ENCODE results near the gene ENTREP3. TPM values are rescaled to one million over a fixed set of nuclear protein-coding genes. Genes with fewer than 3 reads are reported as not detected.
A peak's percentile ranks its signal among the peaks of the same experiment; 100 is the strongest.
"Not testable (repeated sequence)": the region's sequence is repeated elsewhere in the genome, so short reads cannot be mapped to it uniquely, and the experiment has no call there.

ENTREP3 gene
- total RNA-seq, 1 donor from 2014 or later, result 51.9 TPM

GRCh38 chr1:155219592-155220031 lies 35.7 kb downstream of the ENTREP3 start:
- no peaks in the 10 kb centered on the region for H3K9me3 Mint-ChIP-seq
- peaks cover 2% of the 10 kb centered on the region for H3K36me3 Mint-ChIP-seq
- no peak for DNase-seq (ENCODE audit: low spot score in 2 of 2, unreplicated experiment in 2 of 2)
- peaks cover 22% of the 10 kb centered on the region for H3K4me1 Mint-ChIP-seq
- peak overlapping the region; percentile 47 for H3K4me3 Mint-ChIP-seq
- H3K27ac Mint-ChIP-seq, result peak overlapping the region; percentile 43
- H3K27me3 Mint-ChIP-seq (ENCODE audit: low read depth), result no peaks in the 10 kb centered on the region
- TF ChIP-seq CTCF (IDR thresholded peaks at IDR 0.05; ENCODE audit: unreplicated experiment), result no peak

- peak overlapping the region; percentile 43 for H3K27ac Mint-ChIP-seq
- H3K4me1 Mint-ChIP-seq, result peaks cover 16% of the 10 kb centered on the region
- DNase-seq (ENCODE audit: low spot score in 2 of 2, unreplicated experiment in 2 of 2), result no peak
- H3K9me3 Mint-ChIP-seq, result no peaks in the 10 kb centered on the region
- peak overlapping the region; percentile 47 for H3K4me3 Mint-ChIP-seq
- no peak for TF ChIP-seq CTCF (IDR thresholded peaks at IDR 0.05; ENCODE audit: unreplicated experiment)
- H3K36me3 Mint-ChIP-seq, result peaks cover 2% of the 10 kb centered on the region
- no peaks in the 10 kb centered on the region for H3K27me3 Mint-ChIP-seq (ENCODE audit: low read depth)
These were observed 36.3 kb downstream of the ENTREP3 start for GRCh38 chr1:155218854-155219591.

GRCh38 chr1:155214702-155215101 lies 40.6 kb downstream of the ENTREP3 start:
- not testable (repeated sequence) for H3K4me3 Mint-ChIP-seq; H3K27me3 Mint-ChIP-seq (ENCODE audit: low read depth); H3K27ac Mint-ChIP-seq; H3K9me3 Mint-ChIP-seq; H3K36me3 Mint-ChIP-seq; DNase-seq (ENCODE audit: low spot score in 2 of 2, unreplicated experiment in 2 of 2)
- H3K4me1 Mint-ChIP-seq, result peaks cover 18% of the 10 kb centered on the region

GRCh38 chr1:155212051-155212440 lies 43.2 kb downstream of the ENTREP3 start:
- DNase-seq (ENCODE audit: low spot score in 2 of 2, unreplicated experiment in 2 of 2); H3K27me3 Mint-ChIP-seq (ENCODE audit: low read depth); H3K9me3 Mint-ChIP-seq; H3K4me3 Mint-ChIP-seq; H3K27ac Mint-ChIP-seq; H3K36me3 Mint-ChIP-seq: not testable (repeated sequence)
- peaks cover 20% of the 10 kb centered on the region for H3K4me1 Mint-ChIP-seq

- H3K4me1 Mint-ChIP-seq, result peaks cover 24% of the 10 kb centered on the region
- H3K27me3 Mint-ChIP-seq (ENCODE audit: low read depth); H3K36me3 Mint-ChIP-seq; H3K4me3 Mint-ChIP-seq; H3K9me3 Mint-ChIP-seq; H3K27ac Mint-ChIP-seq; DNase-seq (ENCODE audit: low spot score in 2 of 2, unreplicated experiment in 2 of 2): not testable (repeated sequence)
These were observed 43.8 kb downstream of the ENTREP3 start for GRCh38 chr1:155211381-155212050.

GRCh38 chr1:155210314-155211104 lies 44.8 kb downstream of the ENTREP3 start:
- Mint-ChIP-seq H3K4me1 (peaks cover 24% of the 10 kb centered on the region), H3K9me3 (no peaks in the 10 kb centered on the region), H3K27ac (no peak overlapping the region), H3K27me3 (ENCODE audit: low read depth) (no peaks in the 10 kb centered on the region), H3K36me3 (peaks cover 4% of the 10 kb centered on the region), H3K4me3 (peak overlapping the region; percentile 34)
- no peak for DNase-seq (ENCODE audit: low spot score in 2 of 2, unreplicated experiment in 2 of 2)
- no peak for TF ChIP-seq CTCF (IDR thresholded peaks at IDR 0.05; ENCODE audit: unreplicated experiment)

- DNase-seq (ENCODE audit: low spot score in 2 of 2, unreplicated experiment in 2 of 2), result no peak
- H3K9me3 Mint-ChIP-seq, result no peaks in the 10 kb centered on the region
- peaks cover 2% of the 10 kb centered on the region for H3K36me3 Mint-ChIP-seq
- peak overlapping the region; percentile 90 for H3K27ac Mint-ChIP-seq
- H3K27me3 Mint-ChIP-seq (ENCODE audit: low read depth), result no peaks in the 10 kb centered on the region
- peaks cover 24% of the 10 kb centered on the region for H3K4me1 Mint-ChIP-seq
- H3K4me3 Mint-ChIP-seq, result peak overlapping the region; percentile 82
- no peak for TF ChIP-seq CTCF (IDR thresholded peaks at IDR 0.05; ENCODE audit: unreplicated experiment)
These were observed 46.0 kb downstream of the ENTREP3 start for GRCh38 chr1:155209312-155209721.

Data from mesothelial cell of epicardium (in vitro differentiated cells).